H9 (cell line): ENCODE results near the gene DPH1. TPM values are rescaled to one million over a fixed set of nuclear protein-coding genes. Genes with fewer than 3 reads are reported as not detected.

Experiments
- DNase-seq: peaks from one replicate; pipeline ENCODE4 v3.0.0-alpha.2; 2017
- H2AFZ ChIP-seq: one replicate; pipeline ENCODE4 v1.6.1; 2013; ENCODE audit warnings: mild to moderate bottlenecking, low read length, control low read depth, moderate library complexity
- H2AK5ac ChIP-seq: 2 replicates; pipeline ENCODE4 v1.6.1; 2013; ENCODE audit warnings: low read length, control low read depth, mixed read lengths; ENCODE audit not compliant: insufficient read length
- H2BK120ac ChIP-seq: one replicate; pipeline ENCODE4 v1.6.1; 2013; ENCODE audit warnings: low read depth, mild to moderate bottlenecking, low read length, control low read depth, inconsistent platforms; ENCODE audit not compliant: poor library complexity, severe bottlenecking
- H2BK12ac ChIP-seq: 2 replicates; pipeline ENCODE4 v1.6.1; 2013; ENCODE audit warnings: low read length, control low read depth, mixed read lengths, low read depth; ENCODE audit not compliant: insufficient read length
- H2BK15ac ChIP-seq: 2 replicates; pipeline ENCODE4 v1.6.1; 2013; ENCODE audit warnings: low read depth, low read length, control low read depth
- H2BK20ac ChIP-seq: one replicate; pipeline ENCODE4 v1.6.1; 2013; ENCODE audit warnings: low read depth, mild to moderate bottlenecking, low read length, control low read depth, inconsistent platforms; ENCODE audit not compliant: poor library complexity, severe bottlenecking
- H2BK5ac ChIP-seq: 2 replicates; pipeline ENCODE4 v1.6.1; 2013; ENCODE audit warnings: low read length, control low read depth, mixed read lengths; ENCODE audit not compliant: insufficient read length
- H3K14ac ChIP-seq: 2 replicates; pipeline ENCODE4 v1.6.1; 2013; ENCODE audit warnings: low read length, control low read depth; ENCODE audit not compliant: insufficient read depth
- H3K18ac ChIP-seq: 2 replicates; pipeline ENCODE4 v1.6.1; 2013; ENCODE audit warnings: low read depth, mild to moderate bottlenecking, mixed read lengths, low read length, control low read depth; ENCODE audit not compliant: insufficient read length
- H3K23ac ChIP-seq: 2 replicates; pipeline ENCODE4 v1.6.1; 2013; ENCODE audit warnings: low read length, control low read depth, mixed read lengths, low read depth; ENCODE audit not compliant: insufficient read length
- H3K23me2 ChIP-seq: 2 replicates; pipeline ENCODE4 v1.6.1; 2013; ENCODE audit warnings: low read depth, mild to moderate bottlenecking, mixed read lengths, low read length, control low read depth; ENCODE audit not compliant: insufficient read length, poor library complexity, severe bottlenecking
- H3K27ac ChIP-seq: 2 replicates; pipeline ENCODE4 v1.5.1; 2013; ENCODE audit warnings: low read length, control low read depth, mixed read lengths, low read depth; ENCODE audit not compliant: insufficient read length
- H3K27me3 ChIP-seq: 2 replicates; pipeline ENCODE4 v1.6.1; 2013; ENCODE audit warnings: low read length, control low read depth, inconsistent platforms; ENCODE audit not compliant: insufficient read depth
- H3K4ac ChIP-seq: 2 replicates; pipeline ENCODE4 v1.6.1; 2013; ENCODE audit warnings: low read depth, mild to moderate bottlenecking, control low read depth, inconsistent platforms, low read length, moderate library complexity
- H3K4me1 ChIP-seq: 2 replicates; pipeline ENCODE4 v1.6.1; 2013; ENCODE audit warnings: low read length, control low read depth, inconsistent platforms; ENCODE audit not compliant: insufficient read depth
- H3K4me2 ChIP-seq: 2 replicates; pipeline ENCODE4 v1.6.1; 2013; ENCODE audit warnings: low read length, control low read depth, mixed read lengths; ENCODE audit not compliant: insufficient read length, insufficient read depth
- H3K56ac ChIP-seq: 2 replicates; pipeline ENCODE4 v1.6.1; 2013; ENCODE audit warnings: low read depth, mild to moderate bottlenecking, mixed read lengths, low read length, control low read depth; ENCODE audit not compliant: insufficient read length
- H3K79me1 ChIP-seq: 2 replicates; pipeline ENCODE4 v1.6.1; 2013; ENCODE audit warnings: low read depth, mild to moderate bottlenecking, moderate library complexity, low read length, control low read depth, inconsistent platforms; ENCODE audit not compliant: insufficient read depth, poor library complexity, severe bottlenecking
- H3K79me2 ChIP-seq: 2 replicates; pipeline ENCODE4 v1.6.1; 2013; ENCODE audit warnings: low read length, control low read depth, inconsistent platforms; ENCODE audit not compliant: insufficient read depth
- H3K9ac ChIP-seq: 2 replicates; pipeline ENCODE4 v1.6.1; 2013; ENCODE audit warnings: low read length, control low read depth, mixed read lengths; ENCODE audit not compliant: insufficient read length; ENCODE audit errors: extremely low read depth
- H3K9me3 ChIP-seq: one replicate; pipeline ENCODE4 v1.6.1; 2013; ENCODE audit warnings: low read depth, low read length, inconsistent platforms; ENCODE audit not compliant: control insufficient read depth
- H3T11ph ChIP-seq: one replicate; pipeline ENCODE4 v1.6.1; 2013; ENCODE audit warnings: mild to moderate bottlenecking, low read length, control low read depth, inconsistent platforms
- H4K20me1 ChIP-seq: one replicate; pipeline ENCODE4 v1.6.1; 2013; ENCODE audit not compliant: control insufficient read depth, insufficient read length, insufficient read depth
- H4K5ac ChIP-seq: 2 replicates; pipeline ENCODE4 v1.6.1; 2013; ENCODE audit warnings: low read depth, mild to moderate bottlenecking, mixed read lengths, low read length, control low read depth; ENCODE audit not compliant: insufficient read length
- H4K8ac ChIP-seq: replicated peaks from 2 replicates; pipeline ENCODE4 v1.6.1; 2013; ENCODE audit warnings: low read length, control low read depth, mixed read lengths, low read depth; ENCODE audit not compliant: insufficient read length
- H4K91ac ChIP-seq: 2 replicates; pipeline ENCODE4 v1.6.1; 2013; ENCODE audit warnings: low read depth, mild to moderate bottlenecking, moderate library complexity, mixed read lengths, low read length, control low read depth; ENCODE audit not compliant: insufficient read length
- H3K27ac Mint-ChIP-seq, 3 experiments: 2 replicates in 2 of 3; 3 replicates in 1 of 3; pipeline ENCODE4 v1.8.0; 2020 to 2021; ENCODE audit warnings: mixed read lengths in 3 of 3, mild to moderate bottlenecking in 1 of 3, moderate library complexity in 1 of 3
- H3K27me3 Mint-ChIP-seq: 2 replicates; pipeline ENCODE4 v1.8.0; 2021; ENCODE audit warnings: low read depth, mild to moderate bottlenecking, moderate library complexity, mixed read lengths
- H3K36me3 Mint-ChIP-seq, 3 experiments: 2 replicates in 2 of 3; 3 replicates in 1 of 3; pipeline ENCODE4 v1.8.0; 2020 to 2021; ENCODE audit warnings: low read depth in 3 of 3, mixed read lengths in 3 of 3; ENCODE audit not compliant: insufficient read depth in 1 of 3
- H3K4me1 Mint-ChIP-seq, 2 experiments: 2 replicates each; pipeline ENCODE4 v1.8.0; 2020; ENCODE audit warnings: mixed read lengths in 2 of 2
- H3K4me3 Mint-ChIP-seq, 2 experiments: 2 replicates in 1 of 2; 3 replicates in 1 of 2; pipeline ENCODE4 v1.8.0; 2020 to 2021; ENCODE audit warnings: mild to moderate bottlenecking in 2 of 2, mixed read lengths in 2 of 2, moderate library complexity in 1 of 2
- H3K9me3 Mint-ChIP-seq, 2 experiments: 2 replicates in 1 of 2; 3 replicates in 1 of 2; pipeline ENCODE4 v1.8.0; 2020; ENCODE audit warnings: mild to moderate bottlenecking in 2 of 2, mixed read lengths in 2 of 2, moderate library complexity in 1 of 2
- WGBS: extraction: QIAGEN DNeasy Blood & Tissue Kit; methylation state at CpG from one replicate; pipeline ENCODE4 v1.1.7; 2013; ENCODE audit warnings: missing lambda C conversion rate, low lambda C conversion rate, mixed read lengths; ENCODE audit not compliant: insufficient read length; ENCODE audit errors: extremely low coverage; 5-methylcytosine and 5-hydroxymethylcytosine counted together
- total RNA-seq: library from RNA; stranded (reverse); gene quantifications from 2 replicates; pipeline ENCODE4 v1.2.1, GENCODE V29; 2021
- TF ChIP-seq, protein P1 (sequence below): fragments of 200-600 bp; sonication (generic); conservative IDR thresholded peaks from 3 replicates; pipeline ENCODE4 v1.8.0; 2021; ENCODE audit warnings: antibody characterized with exemption, mild to moderate bottlenecking

The DPH1 gene
- total RNA-seq, 1 experiment from 2014 or later, result 27.5 TPM

DNA sequence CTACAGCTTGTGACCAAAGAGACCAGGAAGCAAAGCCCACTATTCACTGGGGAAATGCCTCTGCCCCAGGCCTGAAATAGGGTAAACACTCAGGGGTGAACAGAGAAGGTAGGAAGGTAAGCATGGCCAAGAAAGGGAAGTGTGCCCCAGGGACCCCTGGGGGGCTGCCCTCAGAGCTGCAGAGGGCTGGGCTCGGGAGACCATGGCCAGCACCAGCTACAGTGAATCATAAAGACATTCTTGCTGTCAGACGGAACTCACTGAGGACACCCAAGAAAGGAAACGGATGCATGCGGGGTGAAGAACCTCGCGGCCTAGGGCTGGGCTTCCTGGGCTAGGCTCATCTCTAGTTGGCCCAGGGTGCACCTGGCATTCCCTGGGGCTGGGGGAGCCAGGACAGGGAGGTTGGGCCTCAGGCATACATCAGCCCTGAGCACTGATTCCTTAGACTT is 34.6 kb downstream of the DPH1 start:
- Mint-ChIP-seq H3K9me3 (no peaks in the 10 kb centered on the region), H3K4me3 (no peak overlapping the region), H3K27me3 (peaks cover 14% of the 10 kb centered on the region), H3K4me1 (peaks cover 35 to 54% of the 10 kb centered on the region in 2 experiments), H3K27ac (no peak overlapping the region; a peak in 1 of 7 replicates), H3K36me3 (peaks cover 3 to 48% (median 27%) of the 10 kb centered on the region in 3 experiments)
- no peak overlapping the region for H2BK120ac ChIP-seq
- no peak overlapping the region for H3K27ac ChIP-seq
- H4K8ac ChIP-seq, result no peak overlapping the region
- peaks cover 2% of the 10 kb centered on the region for H4K20me1 ChIP-seq
- H3K23ac ChIP-seq, result no peak overlapping the region
- H3K14ac ChIP-seq, result no peak overlapping the region
- H3K4ac ChIP-seq, result no peak overlapping the region
- no peaks in the 10 kb centered on the region for H3K79me2 ChIP-seq
- H3K9me3 ChIP-seq, result no peaks in the 10 kb centered on the region
- no peak overlapping the region for H2BK20ac ChIP-seq
- H3K56ac ChIP-seq, result no peak overlapping the region
- H3K4me1 ChIP-seq, result peaks cover 5% of the 10 kb centered on the region; the same call in 1 of the 2 replicates
- no peak overlapping the region for H3K4me2 ChIP-seq
- no peaks in the 10 kb centered on the region for H3K79me1 ChIP-seq
- no peak overlapping the region for H4K5ac ChIP-seq
- H3K18ac ChIP-seq, result no peak overlapping the region
- H4K91ac ChIP-seq, result no peak overlapping the region
- no peak overlapping the region for H3T11ph ChIP-seq
- no peak overlapping the region for H2BK5ac ChIP-seq
- no peak overlapping the region for H2BK15ac ChIP-seq
- H2AK5ac ChIP-seq, result no peak overlapping the region
- H3K9ac ChIP-seq, result no peak overlapping the region
- no peaks in the 10 kb centered on the region for H3K23me2 ChIP-seq
- H2AFZ ChIP-seq, result no peak overlapping the region
- TF ChIP-seq, protein P1, sequence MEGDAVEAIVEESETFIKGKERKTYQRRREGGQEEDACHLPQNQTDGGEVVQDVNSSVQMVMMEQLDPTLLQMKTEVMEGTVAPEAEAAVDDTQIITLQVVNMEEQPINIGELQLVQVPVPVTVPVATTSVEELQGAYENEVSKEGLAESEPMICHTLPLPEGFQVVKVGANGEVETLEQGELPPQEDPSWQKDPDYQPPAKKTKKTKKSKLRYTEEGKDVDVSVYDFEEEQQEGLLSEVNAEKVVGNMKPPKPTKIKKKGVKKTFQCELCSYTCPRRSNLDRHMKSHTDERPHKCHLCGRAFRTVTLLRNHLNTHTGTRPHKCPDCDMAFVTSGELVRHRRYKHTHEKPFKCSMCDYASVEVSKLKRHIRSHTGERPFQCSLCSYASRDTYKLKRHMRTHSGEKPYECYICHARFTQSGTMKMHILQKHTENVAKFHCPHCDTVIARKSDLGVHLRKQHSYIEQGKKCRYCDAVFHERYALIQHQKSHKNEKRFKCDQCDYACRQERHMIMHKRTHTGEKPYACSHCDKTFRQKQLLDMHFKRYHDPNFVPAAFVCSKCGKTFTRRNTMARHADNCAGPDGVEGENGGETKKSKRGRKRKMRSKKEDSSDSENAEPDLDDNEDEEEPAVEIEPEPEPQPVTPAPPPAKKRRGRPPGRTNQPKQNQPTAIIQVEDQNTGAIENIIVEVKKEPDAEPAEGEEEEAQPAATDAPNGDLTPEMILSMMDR, result no peak
- no peak overlapping the region for H2BK12ac ChIP-seq
- no CpG with 5 or more reads among the region's 6 CpGs for WGBS
- DNase-seq, result no peak
- peaks cover 3% of the 10 kb centered on the region; the same call in 1 of the 2 replicates for H3K27me3 ChIP-seq
